DMS53 (cell line): ENCODE data around the gene RPS26.

ENCODE experiments used
- DNase-seq: peaks from one replicate; lab custom pipeline; 2025; lab: John Stamatoyannopoulos, UW

The RPS26 gene

GRCh38 chr12:56078931-56079722, 37.4 kb downstream of the RPS26 start:
- peak; percentile 94 for DNase-seq

- peak; percentile 96 for DNase-seq
Observed at GRCh38 chr12:56079723-56080555, 38.2 kb downstream of the RPS26 start, which contains the start of gene ERBB3. TSS of gene ERBB3 (plus strand) at chr12:56080165. CDS start at chr12:56080301, 136 bp downstream.

- DNase-seq = peak; percentile 68
Observed at GRCh38 chr12:56080556-56081138, 38.9 kb downstream of the RPS26 start.

- DNase-seq = peak; percentile 86
Observed at GRCh38 chr12:56081393-56082347, 40.0 kb downstream of the RPS26 start.

GRCh38 chr12:56082382-56082781, 40.7 kb downstream of the RPS26 start:
- no peak for DNase-seq

GRCh38 chr12:56082967-56083366, 41.2 kb downstream of the RPS26 start:
- DNase-seq = no peak

- DNase-seq = peak; percentile 45
Observed at GRCh38 chr12:56084958-56085543, 43.3 kb downstream of the RPS26 start.

GRCh38 chr12:56086096-56086495, 44.4 kb downstream of the RPS26 start:
- DNase-seq = peak; percentile 83

- DNase-seq = no peak
Observed at GRCh38 chr12:56086608-56087007, 44.9 kb downstream of the RPS26 start.

GRCh38 chr12:56087220-56087619, 45.5 kb downstream of the RPS26 start:
- peak; percentile 66 for DNase-seq
